Inflammatory macrophage treated with lipopolysaccharide for 1 hour (primary cell): ENCODE results near the gene HOXD10.

ENCODE experiments used
- DNase-seq, 2 donors: peaks; one replicate each; pipeline ENCODE4 v3.0.0-alpha.2; 2020 to 2022

Gene HOXD10

GRCh38 chr2:176115883-176116813 is at the start of gene HOXD10:
Gene HOXD10 (plus strand): TSS chr2:176116778. CDS start chr2:176116834, 56 bp downstream.
- DNase-seq = no peak

GRCh38 chr2:176067589-176068418 is 48.8 kb upstream of the HOXD10 start:
- no peak for DNase-seq

GRCh38 chr2:176068419-176068832 is 48.2 kb upstream of the HOXD10 start:
- no peak for DNase-seq

GRCh38 chr2:176071330-176072291 is 45.0 kb upstream of the HOXD10 start:
- no peak for DNase-seq

- no peak for DNase-seq
Measured at GRCh38 chr2:176072292-176072669, 44.3 kb upstream of the HOXD10 start.

- DNase-seq = no peak
Measured at GRCh38 chr2:176072951-176073904, 43.4 kb upstream of the HOXD10 start.

- DNase-seq = no peak
Measured at GRCh38 chr2:176074919-176075425, 41.6 kb upstream of the HOXD10 start.

GRCh38 chr2:176075481-176075880 is 41.1 kb upstream of the HOXD10 start:
- DNase-seq = no peak

GRCh38 chr2:176076063-176076462 is 40.5 kb upstream of the HOXD10 start:
- DNase-seq = no peak

- DNase-seq = no peak
Measured at GRCh38 chr2:176076796-176077195, 39.8 kb upstream of the HOXD10 start.

GRCh38 chr2:176078541-176079284 is 37.9 kb upstream of the HOXD10 start:
- DNase-seq = no peak

GRCh38 chr2:176079285-176079830 is 37.2 kb upstream of the HOXD10 start:
- DNase-seq = no peak

GRCh38 chr2:176079831-176080539 is 36.6 kb upstream of the HOXD10 start:
- DNase-seq = no peak

GRCh38 chr2:176080540-176081375 is 35.8 kb upstream of the HOXD10 start:
- no peak for DNase-seq

GRCh38 chr2:176081376-176081836 is 35.2 kb upstream of the HOXD10 start:
- no peak for DNase-seq

GRCh38 chr2:176081837-176082524 is 34.6 kb upstream of the HOXD10 start:
- DNase-seq = no peak

- DNase-seq = no peak
Measured at GRCh38 chr2:176082525-176082823, 34.1 kb upstream of the HOXD10 start.
